Muscle layer of duodenum (tissue), 2 donors: ENCODE data around the gene TACR1.

Experiments
- H3K27ac ChIP-seq: one replicate; pipeline ENCODE4 v1.7.0; 2013; ENCODE audit warnings: mild to moderate bottlenecking, low read length
- H3K27me3 ChIP-seq: one replicate; pipeline ENCODE4 v1.7.0; 2013; ENCODE audit warnings: low read depth, mild to moderate bottlenecking, control low read depth, low read length
- H3K36me3 ChIP-seq, 2 donors: one replicate each; pipeline ENCODE4 v1.7.0; 2013; ENCODE audit warnings: low read length in 2 of 2, control low read depth in 1 of 2, mild to moderate bottlenecking in 1 of 2; ENCODE audit not compliant: insufficient read depth in 2 of 2, control insufficient read depth in 1 of 2
- H3K4me1 ChIP-seq, 2 donors: one replicate each; pipeline ENCODE4 v1.7.0; 2013; ENCODE audit warnings: low read length in 2 of 2, mild to moderate bottlenecking in 2 of 2, control low read depth in 1 of 2, moderate library complexity in 1 of 2; ENCODE audit not compliant: insufficient read depth in 2 of 2, control insufficient read depth in 1 of 2
- H3K4me3 ChIP-seq, 2 donors: one replicate each; pipeline ENCODE4 v1.7.0; 2013; ENCODE audit warnings: low read length in 2 of 2, low read depth in 1 of 2, mild to moderate bottlenecking in 1 of 2
- H3K9me3 ChIP-seq, 2 donors: one replicate each; pipeline ENCODE4 v1.7.0; 2013; ENCODE audit warnings: low read length in 2 of 2, control low read depth in 1 of 2, mild to moderate bottlenecking in 1 of 2; ENCODE audit not compliant: control insufficient read depth in 1 of 2
- donor health status: healthy.

TACR1 gene

GRCh38 chr2:75077909-75078308 is 121.4 kb downstream of the TACR1 start:
- H3K27ac ChIP-seq, result no peak overlapping the region
- H3K36me3 ChIP-seq, result no peaks in the 10 kb centered on the region
- H3K27me3 ChIP-seq, result no peaks in the 10 kb centered on the region
- H3K4me1 ChIP-seq, result no peaks in the 10 kb centered on the region
- H3K9me3 ChIP-seq, result no peaks in the 10 kb centered on the region
- no peak overlapping the region for H3K4me3 ChIP-seq

DNA sequence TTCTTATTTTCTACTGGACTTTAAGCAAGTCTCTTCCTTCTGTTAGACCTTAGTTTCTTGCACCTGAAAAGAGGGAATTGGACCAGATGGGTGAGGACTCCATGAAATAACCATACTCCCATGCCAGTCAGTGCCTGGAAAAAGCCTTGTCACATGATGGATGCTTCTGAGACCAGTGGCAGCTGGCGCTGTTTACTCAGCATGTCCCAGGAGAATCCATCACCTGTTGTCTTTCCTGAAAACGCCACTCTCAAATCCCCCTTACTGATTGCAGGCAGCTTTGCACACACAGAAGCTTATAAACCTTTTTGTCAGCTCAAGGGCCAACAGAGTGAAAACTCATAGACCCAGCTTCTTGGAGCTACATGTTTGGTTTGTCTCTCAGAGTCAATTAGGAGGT is 123.2 kb downstream of the TACR1 start:
- Histone ChIP-seq H3K4me1 (no peaks in the 10 kb centered on the region), H3K4me3 (no peak overlapping the region), H3K27ac (no peak overlapping the region), H3K36me3 (no peaks in the 10 kb centered on the region), H3K27me3 (no peaks in the 10 kb centered on the region), H3K9me3 (no peaks in the 10 kb centered on the region)

GRCh38 chr2:75074708-75075107 is 124.6 kb downstream of the TACR1 start:
- no peak overlapping the region for H3K4me3 ChIP-seq
- no peaks in the 10 kb centered on the region for H3K36me3 ChIP-seq
- no peaks in the 10 kb centered on the region for H3K9me3 ChIP-seq
- no peak overlapping the region for H3K27ac ChIP-seq
- no peaks in the 10 kb centered on the region for H3K27me3 ChIP-seq
- no peaks in the 10 kb centered on the region for H3K4me1 ChIP-seq

DNA sequence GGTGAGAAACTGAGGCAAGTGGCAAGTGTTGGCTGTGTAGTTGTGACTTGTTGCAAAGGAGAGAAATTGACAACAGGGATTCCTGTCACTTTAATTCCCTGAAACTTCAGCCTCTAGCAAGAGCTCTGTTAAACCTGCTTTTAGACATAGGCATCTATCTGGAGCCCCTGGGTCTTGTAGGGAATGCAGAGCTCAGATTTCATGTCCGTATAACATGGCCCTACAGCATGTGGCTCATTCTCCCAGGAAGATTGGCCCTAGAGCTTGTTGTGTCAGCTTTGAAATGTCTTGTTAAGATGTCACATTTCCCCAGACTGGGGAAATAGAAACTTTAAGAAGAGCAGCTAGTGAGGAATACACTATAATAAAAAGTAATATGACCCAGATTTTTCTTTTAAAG is 125.1 kb downstream of the TACR1 start:
- Histone ChIP-seq H3K4me3 (no peak overlapping the region), H3K36me3 (no peaks in the 10 kb centered on the region), H3K27ac (no peak overlapping the region), H3K9me3 (no peaks in the 10 kb centered on the region), H3K4me1 (no peaks in the 10 kb centered on the region), H3K27me3 (no peaks in the 10 kb centered on the region)

- H3K27ac ChIP-seq, result no peak overlapping the region
Observed at GRCh38 chr2:75071766-75072165, 127.6 kb downstream of the TACR1 start.

DNA sequence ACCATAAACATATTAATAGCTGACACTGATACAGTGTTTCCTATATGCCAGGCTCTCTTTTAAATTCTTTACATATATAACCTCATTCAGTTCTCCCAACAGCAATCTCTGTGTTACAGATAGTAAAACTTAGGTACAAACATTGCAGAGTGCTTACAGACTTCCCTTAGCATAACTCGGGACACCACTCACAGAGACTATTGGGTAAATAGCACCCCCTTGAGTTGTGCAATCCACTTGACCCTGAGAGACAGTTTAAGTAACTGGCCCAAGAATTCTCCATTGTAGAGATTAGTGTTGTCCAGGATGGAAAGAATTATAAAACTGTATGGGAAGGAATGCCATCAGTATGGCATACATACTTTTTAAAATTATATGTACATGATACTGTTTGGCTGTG is 130.8 kb downstream of the TACR1 start:
- Histone ChIP-seq H3K36me3 (no peaks in the 10 kb centered on the region), H3K9me3 (no peaks in the 10 kb centered on the region), H3K27me3 (no peaks in the 10 kb centered on the region), H3K4me3 (no peak overlapping the region), H3K27ac (no peak overlapping the region), H3K4me1 (peaks cover 0 to 8% of the 10 kb centered on the region in 2 donors)

More at GRCh38 chr2:75071766-75072165, 127.6 kb downstream of the TACR1 start:
- Histone ChIP-seq H3K27me3 (no peaks in the 10 kb centered on the region), H3K36me3 (no peaks in the 10 kb centered on the region), H3K9me3 (no peaks in the 10 kb centered on the region), H3K4me3 (no peak overlapping the region), H3K4me1 (no peaks in the 10 kb centered on the region)

DNA sequence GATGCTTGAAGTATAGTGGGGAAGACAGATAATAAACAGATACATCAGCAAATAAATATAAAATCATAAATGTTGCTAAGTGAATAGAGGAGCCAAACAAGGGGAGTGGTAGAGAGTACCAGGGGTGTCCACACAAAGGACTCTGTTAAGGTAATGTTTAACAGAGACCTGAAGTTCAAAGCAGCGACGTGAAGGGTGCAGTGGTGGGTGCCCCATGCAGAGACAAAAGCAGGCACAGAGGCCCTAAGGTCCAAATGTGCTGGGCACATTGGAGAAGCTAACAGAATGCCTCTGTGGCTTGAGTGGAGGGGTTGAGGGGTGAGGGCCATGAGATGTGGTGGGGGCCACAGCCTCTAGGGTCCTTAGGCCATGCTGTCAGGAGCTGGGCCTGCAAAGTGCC is 131.8 kb downstream of the TACR1 start:
- H3K4me1 ChIP-seq, result peaks cover 0 to 8% of the 10 kb centered on the region in 2 donors

DNA sequence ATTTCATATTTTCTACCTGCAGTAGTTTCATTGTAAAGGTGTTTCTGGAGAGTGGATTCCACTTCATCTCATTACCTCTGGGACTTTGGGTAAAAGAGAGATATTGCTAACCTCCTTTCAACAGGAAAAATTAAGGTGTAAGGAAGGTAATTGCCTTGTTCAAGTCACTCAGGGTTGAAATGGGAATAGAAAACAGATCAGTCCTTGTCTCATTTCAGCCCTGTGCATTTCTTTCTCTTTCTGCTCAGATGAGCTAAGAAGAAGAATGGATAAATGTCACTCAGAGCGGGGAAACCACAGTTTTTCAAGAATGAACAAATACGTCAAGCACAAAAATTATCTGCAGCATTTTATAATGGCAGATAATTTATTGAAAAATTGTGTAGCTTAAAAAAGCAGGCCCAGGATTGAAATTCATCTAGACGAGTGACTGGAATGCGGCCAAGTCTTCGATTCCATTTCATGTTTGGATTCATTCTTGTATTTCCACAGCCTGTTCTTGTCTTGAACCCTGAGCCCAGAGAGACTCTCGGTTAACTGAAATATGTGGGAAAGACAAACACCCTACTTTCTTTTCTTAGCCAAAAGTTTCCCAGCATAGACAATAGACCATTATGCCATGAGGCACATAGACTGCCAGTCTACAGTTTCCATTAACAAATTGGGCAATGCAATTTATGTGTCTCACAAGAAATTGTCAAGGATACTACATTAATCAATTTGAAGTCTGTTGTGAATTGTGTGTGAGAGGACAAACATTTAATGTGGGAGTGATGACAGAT is 133.0 kb downstream of the TACR1 start:
- no peaks in the 10 kb centered on the region for H3K27me3 ChIP-seq
- H3K9me3 ChIP-seq, result no peaks in the 10 kb centered on the region
- H3K4me3 ChIP-seq, result no peak overlapping the region
- peaks cover 0 to 8% of the 10 kb centered on the region in 2 donors for H3K4me1 ChIP-seq
- H3K27ac ChIP-seq, result no peak overlapping the region
- no peaks in the 10 kb centered on the region for H3K36me3 ChIP-seq

More for the DNA sequence above, 131.8 kb downstream of the TACR1 start:
- H3K4me3 ChIP-seq, result no peak overlapping the region
- H3K27me3 ChIP-seq, result no peaks in the 10 kb centered on the region
- H3K36me3 ChIP-seq, result no peaks in the 10 kb centered on the region
- H3K9me3 ChIP-seq, result no peaks in the 10 kb centered on the region
- no peak overlapping the region for H3K27ac ChIP-seq

DNA sequence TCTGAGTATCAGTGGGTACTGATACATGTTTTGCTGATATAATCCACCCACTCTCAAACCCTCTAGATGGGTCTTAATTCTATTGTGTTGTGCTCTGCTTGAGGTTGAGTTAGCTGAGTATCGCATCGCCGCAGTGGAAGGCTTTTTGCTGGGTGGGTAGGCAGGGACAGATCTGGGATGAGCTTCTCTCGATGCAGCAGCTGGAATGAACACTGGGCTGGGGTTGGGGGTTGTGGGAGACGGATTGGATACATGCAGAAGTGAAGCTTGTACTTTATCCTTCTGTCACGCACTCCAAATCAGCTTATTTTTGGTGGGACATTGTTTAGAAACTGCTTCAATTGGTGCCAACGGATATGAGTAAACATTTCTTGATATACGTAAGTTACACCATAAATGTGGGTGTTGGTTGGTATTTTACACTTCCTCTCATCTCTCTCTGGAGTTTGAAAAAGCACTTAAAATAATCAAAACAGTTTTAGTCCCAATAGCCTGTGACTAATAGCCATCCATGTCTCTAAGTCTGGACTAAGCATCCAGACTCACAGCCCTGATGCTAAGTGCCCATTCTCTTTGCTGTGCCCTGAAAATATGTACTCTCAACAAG is 133.8 kb downstream of the TACR1 start:
- Histone ChIP-seq H3K4me3 (no peak overlapping the region), H3K4me1 (peaks cover 0 to 8% of the 10 kb centered on the region in 2 donors), H3K27me3 (no peaks in the 10 kb centered on the region), H3K36me3 (no peaks in the 10 kb centered on the region), H3K27ac (no peak overlapping the region), H3K9me3 (no peaks in the 10 kb centered on the region)

DNA sequence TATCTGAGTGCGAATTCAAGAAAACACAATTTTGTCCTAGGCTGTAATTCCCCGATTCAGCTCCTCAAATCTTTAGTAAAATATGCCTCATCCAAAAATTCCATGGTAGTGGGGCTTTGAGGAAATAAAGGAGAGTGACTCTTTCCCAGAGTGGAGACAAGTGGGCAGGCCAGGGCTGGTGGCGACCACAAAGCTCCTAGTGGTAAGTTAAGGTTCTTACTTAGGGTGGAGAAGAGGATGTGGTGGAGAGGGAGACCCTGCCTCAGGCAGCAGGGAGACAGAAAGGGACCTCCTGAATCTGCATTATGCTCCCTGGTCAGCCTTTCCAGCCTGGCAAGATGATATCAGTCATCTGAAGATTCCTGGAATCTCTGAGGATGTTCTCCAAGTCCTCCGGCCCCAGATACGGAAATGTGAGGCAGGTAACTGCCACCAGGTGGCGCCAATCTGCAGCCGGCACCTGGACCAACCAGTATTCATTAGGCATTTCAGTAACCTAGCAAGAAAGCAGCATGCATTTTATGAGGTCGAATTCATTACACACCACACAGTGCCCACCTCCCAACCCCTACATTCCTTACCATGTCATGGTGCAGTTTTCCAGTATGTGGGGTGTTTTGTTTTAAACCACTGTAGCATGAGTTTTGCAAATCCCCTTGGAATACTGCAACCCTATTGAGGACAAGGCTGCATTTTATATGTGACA is 134.5 kb downstream of the TACR1 start:
- no peak overlapping the region for H3K4me3 ChIP-seq
- H3K36me3 ChIP-seq, result no peaks in the 10 kb centered on the region
- peaks cover 0 to 8% of the 10 kb centered on the region in 2 donors for H3K4me1 ChIP-seq
- H3K27me3 ChIP-seq, result no peaks in the 10 kb centered on the region
- no peaks in the 10 kb centered on the region for H3K9me3 ChIP-seq
- H3K27ac ChIP-seq, result no peak overlapping the region

GRCh38 chr2:75063906-75064305 is 135.4 kb downstream of the TACR1 start:
- no peaks in the 10 kb centered on the region for H3K36me3 ChIP-seq

More at GRCh38 chr2:75063906-75064305, 135.4 kb downstream of the TACR1 start:
- Histone ChIP-seq H3K9me3 (no peaks in the 10 kb centered on the region), H3K4me3 (no peak overlapping the region), H3K4me1 (peaks cover 0 to 8% of the 10 kb centered on the region in 2 donors), H3K27me3 (no peaks in the 10 kb centered on the region), H3K27ac (no peak overlapping the region)
